Activated T-helper 2 cell treated with anti-CD3 and anti-CD28 coated beads, Interferon-gamma antibody, Interleukin-2, Interleukin-4, amounts not matched to agents 10 μg/mL and 5 μg/mL and 100 μg/mL, durations not matched to agents 14 hours and 24 hours and 36 hours (primary cell): ENCODE data around the gene MTRF1L. TPM values are rescaled to one million over a fixed set of nuclear protein-coding genes. Genes with fewer than 3 reads are reported as not detected.

Experiments
- DNase-seq: peaks from one replicate; pipeline ENCODE4 v3.0.0; 2021; ENCODE audit warnings: low spot score
- H3K27ac Mint-ChIP-seq: one replicate; pipeline ENCODE4 v1.8.0; 2021; ENCODE audit warnings: mixed read lengths
- H3K27me3 Mint-ChIP-seq: one replicate; pipeline ENCODE4 v1.8.0; 2021; ENCODE audit warnings: low read depth, mixed read lengths
- H3K36me3 Mint-ChIP-seq: one replicate; pipeline ENCODE4 v1.8.0; 2021; ENCODE audit warnings: low read depth, mixed read lengths
- H3K4me1 Mint-ChIP-seq: one replicate; pipeline ENCODE4 v1.8.0; 2021; ENCODE audit warnings: low read depth, mixed read lengths
- H3K4me3 Mint-ChIP-seq: one replicate; pipeline ENCODE4 v1.8.0; 2021; ENCODE audit warnings: low read depth, mild to moderate bottlenecking, moderate library complexity, mixed read lengths
- H3K9me3 Mint-ChIP-seq: one replicate; pipeline ENCODE4 v1.8.0; 2021; ENCODE audit warnings: mixed read lengths
- intact Hi-C: fragments of 100-400 bp; cut with micrococcal nuclease; formaldehyde crosslinking; loops from one replicate; pipeline ENCODE4 v1.15.1; 2023
- total RNA-seq: library from RNA; stranded (reverse); gene quantifications from 2 replicates; pipeline ENCODE4 v1.2.3, GENCODE V29; 2022

The MTRF1L gene
- total RNA-seq, 1 donor from 2014 or later, result 24.9 TPM

DNA sequence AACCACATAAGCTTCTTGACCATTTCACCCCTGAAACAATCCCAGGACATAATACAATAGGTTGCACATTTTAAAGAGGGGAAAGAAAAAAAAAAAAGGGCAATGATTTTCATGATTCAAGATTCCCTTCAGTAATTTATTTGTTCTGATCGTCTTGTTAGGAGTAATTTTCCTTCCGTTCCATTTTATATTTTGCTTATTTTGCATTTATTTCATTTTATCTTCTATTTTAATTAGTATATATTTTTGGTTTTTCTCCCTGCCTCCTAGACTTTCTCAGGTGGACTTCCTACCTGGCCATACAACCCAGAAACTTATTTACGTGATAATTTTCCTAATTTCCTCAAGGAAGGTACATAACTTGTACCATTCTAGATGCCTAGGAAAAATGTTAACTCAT is 52.3 kb downstream of the MTRF1L start:
- intact Hi-C loops, result no loop called here
- Mint-ChIP-seq H3K27me3 (peaks cover 13% of the 10 kb centered on the region), H3K4me1 (peaks cover 15% of the 10 kb centered on the region), H3K4me3 (no peak overlapping the region), H3K27ac (no peak overlapping the region), H3K36me3 (no peaks in the 10 kb centered on the region), H3K9me3 (no peaks in the 10 kb centered on the region)
- DNase-seq, result no peak

DNA sequence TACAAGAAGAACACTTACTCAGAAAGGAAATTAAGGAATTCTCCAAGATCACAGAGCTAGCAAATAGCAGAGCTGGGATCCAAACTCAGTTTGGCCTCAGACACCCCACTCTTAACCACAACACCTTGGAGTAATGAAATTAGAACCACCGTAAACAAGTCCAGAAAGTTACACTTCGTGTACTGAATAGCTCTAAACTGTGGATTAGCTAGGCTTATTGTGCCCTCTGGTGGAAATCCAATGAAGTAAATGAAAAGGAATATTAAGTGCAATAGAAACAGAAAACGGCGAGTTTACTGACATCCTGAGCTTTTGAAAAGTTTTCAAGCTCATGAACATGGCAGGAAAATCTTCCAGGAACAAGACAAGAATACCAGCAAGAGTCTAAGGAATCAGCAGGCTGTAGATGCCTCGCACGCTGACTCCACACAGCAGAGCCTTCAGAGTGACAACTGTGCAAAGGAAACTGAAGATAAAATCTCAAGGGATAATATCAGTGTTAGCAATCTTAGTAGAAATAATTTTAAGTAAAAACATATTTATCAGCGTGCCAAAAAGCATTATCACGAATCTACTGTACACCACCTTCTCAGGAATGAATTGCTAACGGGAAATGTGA is 54.2 kb downstream of the MTRF1L start:
- Mint-ChIP-seq H3K36me3 (no peaks in the 10 kb centered on the region), H3K27ac (no peak overlapping the region), H3K4me3 (no peak overlapping the region), H3K4me1 (peaks cover 15% of the 10 kb centered on the region), H3K9me3 (no peaks in the 10 kb centered on the region), H3K27me3 (peaks cover 15% of the 10 kb centered on the region)
- intact Hi-C loops, result loop anchor here (1.0 to 10.0 kb wide), 3 partner anchors 84 to 396 kb away; no protein-coding TSS in a partner anchor
- DNase-seq, result no peak

GRCh38 chr6:152946995-152947394 is 55.5 kb downstream of the MTRF1L start:
- H3K36me3 Mint-ChIP-seq, result no peaks in the 10 kb centered on the region
- peaks cover 15% of the 10 kb centered on the region for H3K27me3 Mint-ChIP-seq
- intact Hi-C loops, result loop anchor here (10.0 kb wide), 1 partner anchor 202 kb away; no protein-coding TSS in a partner anchor
- peaks cover 9% of the 10 kb centered on the region for H3K4me1 Mint-ChIP-seq
- no peak overlapping the region for H3K27ac Mint-ChIP-seq
- H3K4me3 Mint-ChIP-seq, result no peak overlapping the region
- H3K9me3 Mint-ChIP-seq, result no peaks in the 10 kb centered on the region
- DNase-seq, result no peak

GRCh38 chr6:152946484-152946883 is 56.0 kb downstream of the MTRF1L start:
- no peak for DNase-seq
- intact Hi-C loops, result loop anchor here (10.0 kb wide), 1 partner anchor 202 kb away; no protein-coding TSS in a partner anchor
- Mint-ChIP-seq H3K27me3 (peaks cover 17% of the 10 kb centered on the region), H3K27ac (no peak overlapping the region), H3K36me3 (no peaks in the 10 kb centered on the region), H3K4me1 (peaks cover 6% of the 10 kb centered on the region), H3K4me3 (no peak overlapping the region), H3K9me3 (no peaks in the 10 kb centered on the region)

- Mint-ChIP-seq H3K9me3 (no peaks in the 10 kb centered on the region), H3K4me1 (peaks cover 5% of the 10 kb centered on the region), H3K36me3 (no peaks in the 10 kb centered on the region), H3K27me3 (peaks cover 10% of the 10 kb centered on the region), H3K27ac (no peak overlapping the region), H3K4me3 (no peak overlapping the region)
- intact Hi-C loops, result loop anchor here (10.0 kb wide), 1 partner anchor 199 kb away; no protein-coding TSS in a partner anchor
- no peak for DNase-seq
Observed at GRCh38 chr6:152943260-152943897, 59.1 kb downstream of the MTRF1L start.

DNA sequence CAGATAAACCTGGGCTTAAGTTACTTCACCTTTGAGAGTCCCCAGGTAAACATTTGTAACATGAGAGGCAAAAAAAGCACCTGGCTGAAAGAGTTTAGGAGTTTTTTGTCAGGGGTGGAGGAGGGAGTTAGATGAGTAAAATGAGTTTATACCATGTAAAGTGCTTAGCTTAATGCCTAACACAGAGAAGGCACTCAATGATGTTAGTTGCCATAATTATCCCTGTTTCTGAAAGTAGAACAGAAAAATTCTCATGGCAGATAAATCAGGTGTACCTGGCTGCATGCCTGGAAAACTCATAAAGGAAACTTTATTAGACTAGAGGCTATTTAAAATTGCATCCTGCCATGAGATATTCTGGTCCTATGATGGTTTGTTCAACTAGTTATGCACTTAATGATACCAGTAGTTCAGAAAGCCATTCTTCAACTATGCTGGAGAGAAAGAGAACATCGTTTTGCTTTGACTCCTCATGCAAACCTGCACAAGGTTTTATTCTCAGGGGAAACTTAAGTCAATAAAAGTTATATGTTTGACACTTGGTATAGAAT is 60.1 kb downstream of the MTRF1L start:
- Mint-ChIP-seq H3K4me3 (no peak overlapping the region), H3K36me3 (no peaks in the 10 kb centered on the region), H3K27me3 (peaks cover 12% of the 10 kb centered on the region), H3K27ac (no peak overlapping the region), H3K9me3 (no peaks in the 10 kb centered on the region), H3K4me1 (no peaks in the 10 kb centered on the region)
- DNase-seq, result no peak
- intact Hi-C loops, result loop anchor here (10.0 kb wide), 1 partner anchor 198 kb away; no protein-coding TSS in a partner anchor

- DNase-seq, result no peak
- peaks cover 13% of the 10 kb centered on the region for H3K27me3 Mint-ChIP-seq
- H3K4me1 Mint-ChIP-seq, result no peaks in the 10 kb centered on the region
- no peaks in the 10 kb centered on the region for H3K9me3 Mint-ChIP-seq
- no peaks in the 10 kb centered on the region for H3K36me3 Mint-ChIP-seq
- intact Hi-C loops, result loop anchor here (10.0 kb wide), 1 partner anchor 197 kb away; no protein-coding TSS in a partner anchor
- H3K27ac Mint-ChIP-seq, result no peak overlapping the region
- no peak overlapping the region for H3K4me3 Mint-ChIP-seq
Observed at GRCh38 chr6:152941746-152942145, 60.8 kb downstream of the MTRF1L start.

Other genes with a start within 250 kb of the MTRF1L start
- 31.4 and 34.6 TPM in 2 replicates for gene FBXO5, start 19.7 kb downstream of the MTRF1L start, total RNA-seq
- not detected in 2 replicates for gene RGS17, start 128.6 kb upstream of the MTRF1L start, total RNA-seq